HepG2 (cell line): Measurements from ENCODE around the gene TGFBI. TPM values are rescaled to one million over a fixed set of nuclear protein-coding genes. Genes with fewer than 3 reads are reported as not detected.

Source experiments
- ETV5 ChIP-seq: IDR thresholded peaks from 2 replicates; pipeline ENCODE4 v1.6.1; 2018; ENCODE audit warnings: missing biosample characterization, missing genetic modification reagents, inconsistent platforms, borderline replicate concordance
- FOXP1 ChIP-seq, 2 experiments: fragments of 450-650 bp in 1 of 2; IDR thresholded peaks; 2 replicates each; pipeline ENCODE4 v1.6.1; 2017 to 2018; ENCODE audit warnings: antibody characterized with exemption in 1 of 2
- HMG20A ChIP-seq: IDR thresholded peaks from 2 replicates; pipeline ENCODE4 v1.6.1; 2016; ENCODE audit warnings: borderline replicate concordance
- JUNB ChIP-seq: sonication (generic); formaldehyde crosslinking; IDR thresholded peaks from 2 replicates; pipeline ENCODE4 v1.8.0; 2022; ENCODE audit warnings: missing genetic modification reagents, mild to moderate bottlenecking, borderline replicate concordance
- KDM1A ChIP-seq: IDR thresholded peaks from 2 replicates; pipeline ENCODE4 v1.6.1; 2016; ENCODE audit warnings: missing compliant biosample characterization
- KDM6A ChIP-seq: IDR thresholded peaks from 2 replicates; pipeline ENCODE4 v1.6.1; 2016; ENCODE audit warnings: low read depth
- LCORL ChIP-seq, 2 experiments: fragments of 450-650 bp in 1 of 2; sonication (generic) in 1 of 2; formaldehyde crosslinking in 1 of 2; IDR thresholded peaks; 2 replicates each; pipeline versions ENCODE4 v1.5.0 to v1.6.1; 2017 to 2020; ENCODE audit warnings: antibody characterized with exemption in 1 of 2, missing genetic modification reagents in 1 of 2
- MEIS1 ChIP-seq: sonication (generic); formaldehyde crosslinking; IDR thresholded peaks from 2 replicates; pipeline ENCODE4 v1.9.0; 2021; ENCODE audit warnings: mild to moderate bottlenecking, missing genetic modification reagents, moderate library complexity, borderline replicate concordance
- MIER2 ChIP-seq: IDR thresholded peaks from 2 replicates; pipeline ENCODE4 v1.6.1; 2016; ENCODE audit warnings: missing biosample characterization, missing genetic modification reagents
- NFKBIZ ChIP-seq: IDR thresholded peaks from 2 replicates; pipeline ENCODE4 v1.6.1; 2018; ENCODE audit warnings: missing genetic modification reagents, missing compliant biosample characterization
- NR3C1 ChIP-seq: sonication (generic); formaldehyde crosslinking; IDR thresholded peaks from 2 replicates; pipeline ENCODE4 v1.4.0; 2020; ENCODE audit warnings: missing genetic modification reagents
- PCBP1 ChIP-seq: fragments of 200-400 bp; formaldehyde crosslinking; IDR thresholded peaks from 2 replicates; pipeline ENCODE4 v1.6.1; 2017; ENCODE audit warnings: mild to moderate bottlenecking, low read depth, low read length, borderline replicate concordance
- SMAD3 ChIP-seq: sonication (generic); formaldehyde crosslinking; IDR thresholded peaks from 2 replicates; pipeline ENCODE4 v1.4.0; 2020; ENCODE audit warnings: missing genetic modification reagents
- SMC3 ChIP-seq: IDR thresholded peaks from 2 replicates; pipeline ENCODE4 v1.6.1; 2011; ENCODE audit warnings: low read length, improper control_type of control experiment
- SOX5 ChIP-seq: IDR thresholded peaks from 2 replicates; pipeline ENCODE4 v1.6.1; 2016; ENCODE audit warnings: borderline replicate concordance
- STAT5B ChIP-seq: sonication (generic); formaldehyde crosslinking; IDR thresholded peaks from 2 replicates; pipeline ENCODE4 v1.4.0; 2020; ENCODE audit warnings: missing genetic modification reagents
- TEAD3 ChIP-seq: optimal IDR thresholded peaks from 2 replicates; pipeline ENCODE3; 2016; ENCODE audit warnings: borderline replicate concordance
- ZMAT3 ChIP-seq: sonication (generic); formaldehyde crosslinking; conservative IDR thresholded peaks from 2 replicates; pipeline ENCODE4 v1.7.0; 2021; ENCODE audit warnings: missing genetic modification reagents
- ZNF484 ChIP-seq: sonication (generic); formaldehyde crosslinking; IDR thresholded peaks from 2 replicates; pipeline ENCODE4 v1.5.1; 2020; ENCODE audit warnings: mild to moderate bottlenecking, low read depth, missing genetic modification reagents, borderline replicate concordance
- ZNF547 ChIP-seq: sonication (generic); formaldehyde crosslinking; IDR thresholded peaks from 2 replicates; pipeline ENCODE4 v1.5.1; 2020; ENCODE audit warnings: mild to moderate bottlenecking, missing genetic modification reagents
- ZNF557 ChIP-seq: sonication (generic); formaldehyde crosslinking; IDR thresholded peaks from 2 replicates; pipeline ENCODE4 v1.4.0; 2020; ENCODE audit warnings: missing genetic modification reagents
- ZNF589 ChIP-seq: sonication (generic); formaldehyde crosslinking; conservative IDR thresholded peaks from 2 replicates; pipeline ENCODE4 v1.8.0; 2022; ENCODE audit warnings: mild to moderate bottlenecking, moderate library complexity, missing genetic modification reagents
- ZNF670 ChIP-seq: sonication (generic); formaldehyde crosslinking; IDR thresholded peaks from 2 replicates; pipeline ENCODE4 v1.8.0; 2022; ENCODE audit warnings: mild to moderate bottlenecking, missing genetic modification reagents, borderline replicate concordance
- ZNF784 ChIP-seq: sonication (generic); formaldehyde crosslinking; IDR thresholded peaks from 2 replicates; pipeline ENCODE4 v1.5.1; 2020; ENCODE audit warnings: missing genetic modification reagents, mild to moderate bottlenecking, borderline replicate concordance
- ZNF879 ChIP-seq: sonication (generic); formaldehyde crosslinking; IDR thresholded peaks from 2 replicates; pipeline ENCODE4 v1.8.1; 2023; ENCODE audit warnings: missing genetic modification reagents
- ZSCAN20 ChIP-seq: sonication (generic); formaldehyde crosslinking; IDR thresholded peaks from 2 replicates; pipeline ENCODE4 v1.4.0; 2020; ENCODE audit warnings: missing genetic modification reagents, mild to moderate bottlenecking, borderline replicate concordance
- polyA plus RNA-seq, 8 experiments: library from polyadenylated mRNA; depleted of rRNA in 3 of 8; stranded (reverse) in 7 of 8; unstranded in 1 of 8; fragments of >200 nt; fragmentation: Illumina TruSeq in 4 of 8; extraction: Trizol in 4 of 8; gene quantifications; 2 replicates each; pipeline versions ENCODE4 v1.2.1 to v1.2.3, GENCODE V29; 2011 to 2016; ENCODE audit warnings: low read depth in 4 of 8, missing spikeins in 1 of 8, mixed read lengths in 1 of 8; ENCODE audit not compliant: insufficient read depth in 1 of 8
- total RNA-seq, 5 experiments: library from RNA; depleted of rRNA; stranded (reverse); fragments of >200 nt; fragmentation: Illumina TruSeq; extraction: Trizol; gene quantifications; 2 replicates each; pipeline ENCODE4 v1.2.3, GENCODE V29; 2016; ENCODE audit warnings: low read depth in 1 of 5
- TF ChIP-seq, protein P1 (sequence below): IDR thresholded peaks from 2 replicates; pipeline ENCODE4 v1.6.1; 2012; ENCODE audit warnings: low read depth, low read length, improper control_type of control experiment
- TF ChIP-seq, protein P2 (sequence below): sonication (generic); formaldehyde crosslinking; IDR thresholded peaks from 2 replicates; pipeline ENCODE4 v1.8.0; 2023; ENCODE audit warnings: mild to moderate bottlenecking, missing genetic modification reagents

The TGFBI gene
- total and polyA plus RNA-seq, 2 of the 13 experiments (the other 11 are each of a cell fraction or from before 2014, with no cell fraction given): 275 to 457 TPM

- TF ChIP-seq NR3C1 (CRISPR knock-in tag): no peak
- no peak for TF ChIP-seq KDM6A (CRISPR knock-in tag)
- TF ChIP-seq PCBP1: no peak
- TF ChIP-seq ZMAT3 (CRISPR knock-in tag): no peak
- no peak for TF ChIP-seq ZSCAN20 (CRISPR knock-in tag)
- TF ChIP-seq ZNF670: no peak
- no peak for TF ChIP-seq SMAD3 (CRISPR knock-in tag)
- TF ChIP-seq ZNF547: no peak
- no peak for TF ChIP-seq KDM1A (CRISPR knock-in tag)
- TF ChIP-seq HMG20A (CRISPR knock-in tag): peak; percentile 42; the same call in 1 of the 2 replicates
- TF ChIP-seq SMC3: no peak
- TF ChIP-seq, protein P1, sequence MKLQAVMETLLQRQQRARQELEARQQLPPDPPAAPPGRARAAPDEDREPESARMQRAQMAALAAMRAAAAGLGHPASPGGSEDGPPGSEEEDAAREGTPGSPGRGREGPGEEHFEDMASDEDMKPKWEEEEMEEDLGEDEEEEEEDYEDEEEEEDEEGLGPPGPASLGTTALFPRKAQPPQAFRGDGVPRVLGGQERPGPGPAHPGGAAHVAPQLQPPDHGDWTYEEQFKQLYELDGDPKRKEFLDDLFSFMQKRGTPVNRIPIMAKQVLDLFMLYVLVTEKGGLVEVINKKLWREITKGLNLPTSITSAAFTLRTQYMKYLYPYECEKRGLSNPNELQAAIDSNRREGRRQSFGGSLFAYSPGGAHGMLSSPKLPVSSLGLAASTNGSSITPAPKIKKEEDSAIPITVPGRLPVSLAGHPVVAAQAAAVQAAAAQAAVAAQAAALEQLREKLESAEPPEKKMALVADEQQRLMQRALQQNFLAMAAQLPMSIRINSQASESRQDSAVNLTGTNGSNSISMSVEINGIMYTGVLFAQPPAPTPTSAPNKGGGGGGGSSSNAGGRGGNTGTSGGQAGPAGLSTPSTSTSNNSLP: no peak
- TF ChIP-seq, protein P2, sequence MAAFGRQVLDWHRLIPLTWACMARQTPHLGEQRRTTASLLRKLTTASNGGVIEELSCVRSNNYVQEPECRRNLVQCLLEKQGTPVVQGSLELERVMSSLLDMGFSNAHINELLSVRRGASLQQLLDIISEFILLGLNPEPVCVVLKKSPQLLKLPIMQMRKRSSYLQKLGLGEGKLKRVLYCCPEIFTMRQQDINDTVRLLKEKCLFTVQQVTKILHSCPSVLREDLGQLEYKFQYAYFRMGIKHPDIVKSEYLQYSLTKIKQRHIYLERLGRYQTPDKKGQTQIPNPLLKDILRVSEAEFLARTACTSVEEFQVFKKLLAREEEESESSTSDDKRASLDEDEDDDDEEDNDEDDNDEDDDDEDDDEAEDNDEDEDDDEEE (CRISPR knock-in tag): no peak
- TF ChIP-seq ETV5: no peak
- TF ChIP-seq MEIS1 (CRISPR knock-in tag): no peak
- TF ChIP-seq TEAD3 (CRISPR knock-in tag): no peak
- TF ChIP-seq STAT5B (CRISPR knock-in tag): no peak
- TF ChIP-seq NFKBIZ (CRISPR knock-in tag): no peak
- no peak for TF ChIP-seq LCORL (IDR thresholded peaks at IDR 0.05)
- TF ChIP-seq LCORL (CRISPR knock-in tag; IDR thresholded peaks at IDR 0.05): peak; percentile 60; the same call in 1 of the 2 replicates
- TF ChIP-seq ZNF784 (CRISPR knock-in tag): no peak
- TF ChIP-seq MIER2 (CRISPR knock-in tag): no peak
- TF ChIP-seq JUNB (CRISPR knock-in tag): no peak
- peak; percentile 56 for TF ChIP-seq SOX5 (CRISPR knock-in tag)
- TF ChIP-seq ZNF879 (CRISPR knock-in tag): no peak
- TF ChIP-seq ZNF589 (CRISPR knock-in tag): no peak
- no peak for TF ChIP-seq FOXP1 (IDR thresholded peaks at IDR 0.05)
- no peak; the same call in 1 of the 2 replicates for TF ChIP-seq FOXP1 (CRISPR knock-in tag; IDR thresholded peaks at IDR 0.05)
- no peak for TF ChIP-seq ZNF484 (CRISPR knock-in tag)
- no peak for TF ChIP-seq ZNF557
Observed at GRCh38 chr5:136007271-136007670, 21.5 kb upstream of the TGFBI start (continued).
